GM18505 (cell line): ENCODE results near the gene RPL27A.
A peak's percentile ranks its signal among the peaks of the same experiment; 100 is the strongest.

Experiments
- ATAC-seq: cut with Tn5 transposase; IDR thresholded peaks from one replicate; pipeline ENCODE4 v1.9.1; 2021; ENCODE audit not compliant: unreplicated experiment
- POLR2A ChIP-seq: IDR thresholded peaks from 4 replicates; pipeline ENCODE4 v1.6.1; 2011; ENCODE audit warnings: borderline replicate concordance; ENCODE audit not compliant: insufficient read depth, insufficient read length; ENCODE audit errors: extremely low read depth

The RPL27A gene

DNA sequence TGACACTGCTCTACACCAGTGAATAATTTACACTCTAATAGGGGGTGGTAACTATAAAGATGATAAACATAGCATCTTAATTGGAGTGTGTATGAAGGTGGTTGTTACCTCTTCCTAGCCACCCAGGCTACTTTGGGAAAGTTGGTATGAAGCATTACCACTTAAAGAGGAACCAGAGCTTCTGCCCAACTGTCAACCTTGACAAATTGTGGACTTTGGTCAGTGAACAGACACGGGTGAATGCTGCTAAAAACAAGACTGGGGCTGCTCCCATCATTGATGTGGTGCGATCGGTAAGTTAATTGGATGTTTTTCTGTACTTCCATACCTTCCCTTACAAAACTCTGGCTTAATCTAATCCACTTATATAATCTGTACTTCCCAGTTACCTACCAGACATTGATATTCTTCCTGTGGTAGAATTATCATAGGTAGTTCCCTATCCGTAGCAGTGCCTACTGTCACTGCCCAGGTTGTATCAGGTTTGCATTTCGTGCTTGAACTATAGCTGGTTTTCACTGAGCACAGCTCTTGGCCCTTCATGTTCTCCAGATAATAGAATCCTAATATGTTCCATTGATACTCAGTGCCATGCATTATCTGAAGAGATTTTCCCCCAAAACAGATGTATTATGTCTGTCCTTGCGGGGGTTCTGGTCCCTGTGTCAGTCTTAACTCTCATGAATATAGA, 2.2 kb downstream of the RPL27A start:
- ATAC-seq: no peak
- TF ChIP-seq POLR2A: no peak

DNA sequence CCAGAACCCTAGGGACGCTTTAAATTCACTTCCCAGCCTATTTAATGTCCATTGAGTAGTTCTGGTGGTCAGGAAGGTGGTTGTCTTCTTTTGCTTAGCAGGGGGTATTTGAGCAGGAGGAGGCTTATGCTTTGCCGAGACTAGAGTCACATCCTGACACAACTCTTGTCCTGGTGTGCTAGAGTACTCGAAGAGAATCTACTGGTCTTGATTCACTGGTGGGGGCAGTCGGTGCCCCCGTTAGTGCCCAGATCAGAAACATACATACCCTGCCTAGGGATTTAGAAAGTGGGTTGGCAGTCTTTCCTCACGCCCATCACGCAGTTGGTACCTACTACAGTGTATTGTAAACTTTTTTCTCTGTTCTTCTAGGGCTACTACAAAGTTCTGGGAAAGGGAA, 2.7 kb downstream of the RPL27A start:
- TF ChIP-seq POLR2A: no peak
- no peak for ATAC-seq

DNA sequence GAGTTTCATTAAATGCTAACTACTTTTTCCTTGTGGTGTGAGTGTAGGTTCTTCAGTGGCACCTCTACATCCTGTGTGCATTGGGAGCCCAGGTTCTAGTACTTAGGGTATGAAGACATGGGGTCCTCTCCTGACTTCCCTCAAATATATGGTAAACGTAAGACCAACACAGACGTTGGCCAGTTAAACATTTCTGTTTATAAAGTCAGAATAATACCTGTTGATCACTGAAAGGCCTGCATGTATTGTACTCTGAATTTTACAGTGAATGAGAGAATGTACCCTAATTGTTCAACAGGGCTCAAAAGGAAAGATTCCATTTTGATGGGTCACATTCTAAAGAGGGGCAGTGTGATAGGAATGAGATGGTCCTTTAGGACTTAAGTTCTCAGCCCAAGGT, 3.2 kb downstream of the RPL27A start:
- TF ChIP-seq POLR2A: no peak
- ATAC-seq: no peak

DNA sequence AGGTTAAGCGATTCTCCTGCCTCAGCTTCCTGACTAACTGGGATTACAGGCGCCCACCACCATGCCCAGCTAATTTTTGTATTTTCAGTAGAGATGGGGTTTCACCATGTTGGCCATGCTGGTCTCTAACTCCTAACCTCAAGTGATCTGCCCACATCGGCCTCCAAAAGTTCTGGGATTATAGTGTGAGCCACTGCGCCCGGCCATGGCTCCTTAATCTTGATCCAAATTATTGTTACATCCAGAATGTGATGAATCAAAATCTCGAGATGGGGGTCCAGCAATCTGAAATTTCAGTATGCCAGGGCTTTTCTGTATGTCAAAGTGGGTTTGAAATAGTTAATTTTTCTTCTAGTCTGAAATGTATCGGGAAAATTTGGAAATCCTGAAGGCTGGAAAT, 3.7 kb downstream of the RPL27A start:
- no peak for TF ChIP-seq POLR2A
- ATAC-seq: no peak

GRCh38 chr11:8688414-8689362, 6.1 kb downstream of the RPL27A start:
- peak; percentile 93 for ATAC-seq
- TF ChIP-seq POLR2A: peak; percentile 99

GRCh38 chr11:8689726-8690255, 7.2 kb downstream of the RPL27A start:
- peak; percentile 24 for TF ChIP-seq POLR2A

DNA sequence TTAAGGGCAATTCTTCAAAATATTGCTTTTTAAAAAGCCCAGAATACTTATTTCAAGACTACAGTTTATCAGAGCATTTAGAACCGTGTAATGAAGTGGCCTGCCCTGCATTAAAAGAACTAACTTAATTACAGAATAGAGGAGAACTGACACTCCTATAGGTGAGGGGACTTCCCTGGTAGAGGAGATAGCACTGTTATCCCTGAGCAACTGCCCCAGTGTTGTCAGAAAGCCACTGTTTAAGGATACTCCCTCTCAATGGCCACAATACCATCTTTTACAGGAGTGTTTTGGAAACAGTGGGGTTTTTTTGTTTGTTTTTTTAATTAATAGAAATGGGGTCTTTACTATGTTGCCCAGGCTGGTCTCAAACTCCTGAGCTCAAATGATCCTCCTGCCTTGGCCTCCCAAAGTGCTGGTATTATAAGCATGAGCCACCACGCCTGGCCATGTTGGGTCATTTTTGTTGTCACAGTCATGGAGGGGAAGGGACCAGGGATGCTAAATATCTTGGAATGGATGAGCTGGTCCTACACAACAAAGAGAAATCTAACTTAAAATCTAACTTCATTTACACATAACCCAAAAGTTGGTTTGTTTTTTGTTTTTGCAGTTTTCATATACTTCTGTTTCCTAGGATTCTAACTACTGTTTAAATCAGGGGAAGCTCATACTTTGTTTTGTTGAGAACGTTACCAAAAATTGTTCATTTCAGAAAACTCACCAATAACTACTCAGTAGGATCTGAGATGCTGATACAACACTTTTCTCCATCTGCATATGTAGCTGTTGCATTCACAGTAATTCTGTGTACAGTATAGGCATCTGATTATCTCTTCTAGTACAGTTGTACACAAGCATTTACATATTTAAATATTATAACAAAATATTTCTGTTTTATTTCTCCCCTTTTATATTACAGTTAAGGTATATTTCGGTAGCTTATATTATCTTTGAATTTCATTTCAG, 8.1 kb downstream of the RPL27A start:
- ATAC-seq: no peak
- TF ChIP-seq POLR2A: no peak

More at GRCh38 chr11:8689726-8690255, 7.2 kb downstream of the RPL27A start:
- no peak for ATAC-seq

- TF ChIP-seq POLR2A: no peak
- no peak for ATAC-seq
Observed at GRCh38 chr11:8691601-8692000, 9.0 kb downstream of the RPL27A start.

DNA sequence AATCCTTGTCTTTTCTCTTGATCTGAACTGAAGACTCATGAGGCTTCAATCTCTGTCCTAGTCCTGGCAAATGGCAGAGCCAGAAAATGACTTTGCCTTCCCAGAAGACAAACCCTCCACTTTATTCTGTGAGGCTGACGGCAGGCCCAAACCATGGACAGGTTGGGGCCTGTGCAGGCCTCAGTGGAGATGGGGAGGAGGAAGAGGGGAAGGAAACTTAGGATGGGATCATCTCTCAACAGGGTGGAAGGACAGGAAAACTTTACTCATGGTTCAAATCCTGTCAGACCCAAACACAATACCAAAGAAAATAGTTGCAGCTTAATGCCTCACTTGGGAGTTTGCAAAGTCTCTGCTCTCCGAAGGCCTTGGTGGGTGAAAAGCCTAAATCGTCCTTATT, 9.8 kb downstream of the RPL27A start:
- no peak for TF ChIP-seq POLR2A
- no peak for ATAC-seq

- no peak for TF ChIP-seq POLR2A
- no peak for ATAC-seq
Observed at GRCh38 chr11:8693010-8693551, 10.5 kb downstream of the RPL27A start.

- no peak for ATAC-seq
- no peak for TF ChIP-seq POLR2A
Observed at GRCh38 chr11:8693555-8693954, 11.0 kb downstream of the RPL27A start.

DNA sequence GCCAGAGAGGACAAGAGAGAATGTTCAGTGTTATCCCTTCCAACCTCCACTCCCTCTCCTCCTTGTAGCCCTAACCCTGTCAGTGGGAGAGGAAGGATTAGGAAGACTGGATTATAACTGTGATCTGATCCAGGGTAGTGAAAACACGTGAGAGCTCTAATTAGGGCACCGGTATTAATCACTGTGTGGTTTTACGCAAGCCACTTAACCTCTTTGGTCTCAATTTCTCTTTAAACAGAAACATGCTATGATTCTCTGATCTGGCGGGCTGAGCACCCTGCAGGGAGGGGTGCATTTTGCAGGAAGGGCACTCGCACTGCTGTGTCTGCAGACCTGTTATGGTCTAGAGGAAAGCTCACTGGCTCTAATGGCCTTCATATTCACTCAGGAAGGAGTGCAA, 11.5 kb downstream of the RPL27A start:
- ATAC-seq: no peak
- TF ChIP-seq POLR2A: no peak

- TF ChIP-seq POLR2A: no peak
- no peak for ATAC-seq
Observed at GRCh38 chr11:8697054-8697453, 14.5 kb downstream of the RPL27A start.

GRCh38 chr11:8698379-8698851, 15.8 kb downstream of the RPL27A start:
- no peak for TF ChIP-seq POLR2A
- ATAC-seq: no peak
